ENCODE measurements around the gene OPN1MW3.
"Not testable (repeated sequence)": the region's sequence is repeated elsewhere in the genome, so short reads cannot be mapped to it uniquely, and the experiment has no call there.

GRCh38 chrX:154284489-154285338 lies 27.3 kb downstream of the OPN1MW3 start:
- TF ChIP-seq CTCF (conservative IDR thresholded peaks at IDR 0.05); EZH2 (IDR thresholded peaks at IDR 0.05; ENCODE audit: low read depth): not testable (repeated sequence)
